Retinal pigment epithelial cell (primary cell): ENCODE data around the gene NAPB.

Source experiments
- DNase-seq: peaks from one replicate; pipeline ENCODE4 v3.0.0-alpha.2; 2010; ENCODE audit warnings: low read depth
- H3K4me3 ChIP-seq: 2 replicates; pipeline ENCODE4 v1.5.1; 2011; ENCODE audit warnings: mild to moderate bottlenecking, low read length, control low read depth, moderate library complexity
- TF ChIP-seq, protein P1 (sequence below): conservative IDR thresholded peaks from 2 replicates; pipeline ENCODE4 v1.5.1; 2011; ENCODE audit warnings: low read depth, low read length, control low read depth, inconsistent platforms

The NAPB gene

DNA sequence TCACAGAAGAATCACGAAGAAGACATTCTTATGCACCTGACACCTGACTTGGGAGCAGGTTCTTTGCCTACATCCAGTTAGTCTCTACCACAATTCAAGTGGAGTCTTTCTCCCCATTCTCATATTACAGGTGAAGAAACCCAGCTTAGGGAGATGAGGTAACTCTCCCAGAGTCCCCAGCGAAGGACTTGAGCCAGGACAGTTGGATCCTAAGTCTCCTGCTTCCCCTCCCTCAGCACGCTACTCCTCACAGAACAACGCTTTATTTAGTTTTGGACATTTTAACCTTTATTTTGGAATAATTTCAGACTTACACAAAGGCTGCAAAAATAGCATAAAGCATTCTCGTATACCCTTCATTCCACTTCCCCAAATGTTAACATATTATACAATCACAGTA is 17.4 kb upstream of the NAPB start:
- no peak overlapping the region for H3K4me3 ChIP-seq
- TF ChIP-seq, protein P1, sequence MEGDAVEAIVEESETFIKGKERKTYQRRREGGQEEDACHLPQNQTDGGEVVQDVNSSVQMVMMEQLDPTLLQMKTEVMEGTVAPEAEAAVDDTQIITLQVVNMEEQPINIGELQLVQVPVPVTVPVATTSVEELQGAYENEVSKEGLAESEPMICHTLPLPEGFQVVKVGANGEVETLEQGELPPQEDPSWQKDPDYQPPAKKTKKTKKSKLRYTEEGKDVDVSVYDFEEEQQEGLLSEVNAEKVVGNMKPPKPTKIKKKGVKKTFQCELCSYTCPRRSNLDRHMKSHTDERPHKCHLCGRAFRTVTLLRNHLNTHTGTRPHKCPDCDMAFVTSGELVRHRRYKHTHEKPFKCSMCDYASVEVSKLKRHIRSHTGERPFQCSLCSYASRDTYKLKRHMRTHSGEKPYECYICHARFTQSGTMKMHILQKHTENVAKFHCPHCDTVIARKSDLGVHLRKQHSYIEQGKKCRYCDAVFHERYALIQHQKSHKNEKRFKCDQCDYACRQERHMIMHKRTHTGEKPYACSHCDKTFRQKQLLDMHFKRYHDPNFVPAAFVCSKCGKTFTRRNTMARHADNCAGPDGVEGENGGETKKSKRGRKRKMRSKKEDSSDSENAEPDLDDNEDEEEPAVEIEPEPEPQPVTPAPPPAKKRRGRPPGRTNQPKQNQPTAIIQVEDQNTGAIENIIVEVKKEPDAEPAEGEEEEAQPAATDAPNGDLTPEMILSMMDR, result no peak
- DNase-seq, result no peak

DNA sequence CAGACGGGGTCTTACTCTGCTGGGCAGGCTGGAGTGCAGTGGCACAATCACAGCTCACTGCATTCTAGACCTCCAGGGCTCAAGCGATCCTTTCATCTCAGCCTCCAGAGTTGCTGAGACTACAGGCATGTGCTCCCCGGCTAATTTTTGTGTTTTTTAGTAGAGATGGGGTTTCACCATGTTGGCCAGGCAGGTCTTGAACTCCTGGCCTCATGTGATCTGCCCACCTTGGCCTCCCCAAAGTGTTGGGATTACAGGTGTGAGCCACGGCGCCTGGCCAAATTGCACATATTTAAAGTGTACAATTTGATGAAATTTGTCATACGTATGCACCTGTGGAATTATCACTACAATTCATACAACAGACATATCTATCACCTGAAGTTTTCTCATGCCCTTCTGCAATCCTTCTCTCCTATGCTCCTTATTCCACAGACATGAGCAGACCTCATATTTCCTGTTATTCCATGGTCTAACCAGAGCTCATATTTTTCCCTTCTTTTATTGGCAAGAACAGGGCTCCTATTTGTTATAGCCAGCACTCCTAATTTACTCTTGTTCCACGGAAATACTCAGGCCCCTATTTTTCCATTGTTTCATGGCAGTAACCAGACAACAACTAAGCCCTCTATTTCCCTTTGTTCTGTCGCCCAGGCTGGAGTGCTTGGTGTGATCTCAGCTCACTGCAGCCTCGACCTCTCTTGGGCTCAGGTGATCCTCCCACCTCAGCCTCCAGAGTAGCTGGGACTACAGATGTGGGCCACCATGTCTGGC is 16.0 kb upstream of the NAPB start:
- DNase-seq, result no peak
- no peak overlapping the region for H3K4me3 ChIP-seq
- TF ChIP-seq, protein P1, result no peak

DNA sequence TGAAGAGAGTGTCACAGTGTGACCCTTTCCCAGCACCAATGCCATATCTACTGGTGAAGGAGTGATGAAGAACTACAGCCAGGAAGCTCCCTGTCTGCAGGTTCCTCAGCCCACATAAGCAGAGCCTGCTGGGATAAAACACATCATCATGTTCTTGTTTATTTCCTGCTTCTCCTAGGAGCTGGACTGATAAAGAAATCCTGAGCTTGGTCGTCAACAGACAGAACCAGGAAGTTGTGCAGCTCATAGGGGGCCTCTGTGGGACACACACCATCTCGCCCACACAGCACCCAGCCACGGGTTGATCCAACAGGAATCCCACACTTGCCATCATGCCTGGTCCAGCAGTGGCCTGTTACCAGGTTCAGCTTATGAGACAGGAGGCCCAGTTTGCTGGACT is 15.4 kb upstream of the NAPB start:
- TF ChIP-seq, protein P1, result no peak
- no peak overlapping the region for H3K4me3 ChIP-seq
- DNase-seq, result no peak

GRCh38 chr20:23435626-23436539 is 14.6 kb upstream of the NAPB start:
- H3K4me3 ChIP-seq, result no peak overlapping the region
- DNase-seq, result no peak
- TF ChIP-seq, protein P1, result no peak

- H3K4me3 ChIP-seq, result no peak overlapping the region
- TF ChIP-seq, protein P1, result no peak
- no peak for DNase-seq
Measured at GRCh38 chr20:23434521-23435313, 13.4 kb upstream of the NAPB start.

GRCh38 chr20:23433628-23434027 is 12.3 kb upstream of the NAPB start:
- no peak for DNase-seq
- TF ChIP-seq, protein P1, result no peak

More at GRCh38 chr20:23433628-23434027, 12.3 kb upstream of the NAPB start:
- no peak overlapping the region for H3K4me3 ChIP-seq
